GM21526 (cell line): ENCODE results near the gene POTEF.
"Not testable (repeated sequence)": the region's sequence is repeated elsewhere in the genome, so short reads cannot be mapped to it uniquely, and the experiment has no call there.

Experiments used
- ATAC-seq: cut with Tn5 transposase; IDR thresholded peaks from one replicate; pipeline ENCODE4 v1.9.1; 2021; ENCODE audit warnings: moderate library complexity; ENCODE audit not compliant: unreplicated experiment, low FRiP score

The POTEF gene

DNA sequence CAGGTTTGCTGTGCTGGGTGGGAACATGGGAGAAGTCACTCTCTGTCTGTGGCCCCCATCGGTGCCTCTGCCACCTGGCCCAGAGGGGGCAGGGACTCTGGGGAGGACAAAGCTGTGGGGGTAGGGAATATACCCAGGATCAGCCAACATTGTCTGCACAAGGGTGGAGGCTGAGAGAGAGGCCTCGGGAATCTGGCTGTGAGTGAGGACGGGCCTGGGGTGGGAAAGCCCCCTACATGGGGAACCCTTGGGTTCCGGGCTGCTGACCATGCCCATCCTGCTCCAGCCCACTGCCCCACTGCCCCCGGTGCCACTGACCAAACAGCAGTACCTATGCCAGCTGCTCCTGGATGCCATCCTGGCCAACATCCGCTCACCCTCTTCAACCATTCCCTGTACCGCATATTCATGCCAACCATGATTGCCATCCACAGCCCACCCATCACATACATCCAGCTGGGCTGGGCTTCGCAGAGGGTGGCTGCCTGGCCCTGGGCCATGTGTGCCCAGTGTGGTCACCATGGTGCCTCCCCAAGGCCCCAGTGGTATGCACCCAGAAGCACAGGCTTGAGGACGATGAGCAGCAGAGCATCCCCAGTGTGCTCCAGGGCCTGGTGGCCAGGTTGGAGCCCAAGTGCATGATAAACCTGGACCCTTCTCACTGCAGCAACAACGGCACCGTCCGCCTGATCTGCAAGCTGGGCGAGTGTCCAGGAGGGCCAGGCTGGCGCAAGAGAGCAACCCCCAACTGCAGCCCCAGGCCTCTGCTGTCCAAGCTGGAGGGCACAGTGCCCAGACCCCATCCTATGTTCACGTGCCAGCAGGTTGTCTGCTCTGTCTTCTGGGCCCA, 6.9 kb upstream of the POTEF start:
- ATAC-seq: no peak

DNA sequence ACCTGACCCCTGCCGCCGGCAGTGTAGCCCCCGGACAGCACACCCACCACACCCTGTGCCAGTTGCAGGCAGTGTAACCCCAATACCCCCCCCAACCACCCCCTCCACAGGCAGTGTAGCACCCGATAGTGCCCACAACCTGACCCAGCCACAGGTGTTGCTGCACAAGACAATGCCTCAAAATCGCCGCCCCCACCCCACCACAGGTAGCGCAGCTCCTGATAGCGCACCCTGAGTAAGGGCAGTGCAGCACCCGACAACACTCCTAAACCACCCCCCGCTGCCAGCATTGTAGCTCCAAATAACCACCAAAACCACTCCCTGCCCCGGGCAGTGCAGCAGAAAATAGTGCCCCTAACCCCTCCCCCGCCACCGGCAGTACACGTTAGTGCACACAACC, 558 bp downstream of the POTEF start:
- not testable (repeated sequence) for ATAC-seq

DNA sequence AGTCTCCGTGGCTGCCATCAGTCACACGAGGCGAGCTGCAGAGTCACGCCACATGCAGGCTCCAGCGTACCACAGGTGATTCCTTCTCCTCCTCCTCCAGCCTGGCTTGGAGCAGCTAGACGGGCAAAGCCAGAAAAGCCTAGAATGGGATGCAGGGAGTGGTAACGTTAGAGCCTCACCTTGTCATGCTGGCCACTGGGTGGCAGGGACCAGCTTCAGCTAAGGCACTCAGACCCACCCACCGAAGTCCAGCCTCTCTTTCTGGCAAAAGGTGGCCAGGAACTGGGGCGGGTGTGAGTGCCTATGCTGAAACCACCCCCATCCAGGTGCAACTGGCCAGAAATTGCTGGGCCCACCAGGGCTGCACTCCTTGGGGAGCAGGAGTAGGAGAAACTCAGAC, 1.3 kb downstream of the POTEF start:
- ATAC-seq: not testable (repeated sequence)

DNA sequence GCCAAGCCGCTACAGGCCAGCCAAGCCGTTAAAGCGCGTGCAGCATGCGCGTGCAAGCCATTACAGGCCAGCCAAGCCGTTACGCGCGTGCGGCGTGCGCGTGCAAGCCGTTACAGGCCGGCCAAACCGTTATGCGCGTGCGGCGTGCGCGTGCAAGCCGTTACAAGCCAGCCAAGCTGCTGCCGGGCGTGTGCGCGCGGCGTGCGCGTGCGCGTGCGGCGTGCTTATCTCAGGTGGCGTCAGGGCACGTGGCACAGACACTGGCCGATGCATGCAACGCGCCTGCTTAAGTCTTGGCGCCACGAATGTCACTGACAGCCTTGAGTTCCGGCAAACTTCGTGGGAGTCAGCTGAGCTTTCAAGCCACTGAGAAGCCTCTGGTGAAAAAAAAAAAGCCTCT, 8.1 kb downstream of the POTEF start:
- not testable (repeated sequence) for ATAC-seq

DNA sequence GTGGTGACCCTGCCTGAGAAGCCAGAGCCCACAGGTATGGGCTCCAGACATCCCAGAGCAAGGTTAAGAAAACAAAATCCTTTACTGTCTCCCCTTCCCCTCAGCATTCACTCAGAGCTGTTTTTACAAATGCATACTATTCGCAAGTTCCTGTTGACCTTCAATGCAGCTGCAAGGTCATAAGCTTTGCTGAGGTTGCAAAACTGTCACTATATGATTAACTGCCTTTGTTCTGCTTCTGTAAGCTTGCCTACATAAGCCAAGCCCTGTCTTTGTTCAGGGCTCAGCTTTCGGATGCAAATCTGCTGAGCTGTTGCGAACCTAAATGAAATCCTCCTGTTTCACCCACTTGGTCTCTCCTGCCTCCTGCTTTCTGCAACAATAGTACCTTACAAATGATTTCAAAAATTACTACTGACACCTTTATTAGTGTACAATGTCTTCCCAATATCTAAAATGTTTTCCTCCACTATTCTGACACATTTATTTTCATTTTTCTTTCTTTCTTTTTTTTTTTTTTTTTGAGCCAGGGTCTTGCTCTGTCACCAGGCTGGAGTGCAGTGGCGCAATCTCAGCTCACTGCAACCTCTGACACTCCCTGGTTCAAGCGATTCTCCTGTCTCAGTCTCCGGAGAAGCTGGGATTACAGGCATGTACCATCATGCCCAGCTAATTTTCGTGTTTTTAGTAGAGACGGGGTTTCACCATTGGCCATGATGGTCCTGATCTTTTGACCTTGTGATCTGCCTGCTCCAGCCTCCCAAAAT, 26.2 kb downstream of the POTEF start:
- ATAC-seq: not testable (repeated sequence)

DNA sequence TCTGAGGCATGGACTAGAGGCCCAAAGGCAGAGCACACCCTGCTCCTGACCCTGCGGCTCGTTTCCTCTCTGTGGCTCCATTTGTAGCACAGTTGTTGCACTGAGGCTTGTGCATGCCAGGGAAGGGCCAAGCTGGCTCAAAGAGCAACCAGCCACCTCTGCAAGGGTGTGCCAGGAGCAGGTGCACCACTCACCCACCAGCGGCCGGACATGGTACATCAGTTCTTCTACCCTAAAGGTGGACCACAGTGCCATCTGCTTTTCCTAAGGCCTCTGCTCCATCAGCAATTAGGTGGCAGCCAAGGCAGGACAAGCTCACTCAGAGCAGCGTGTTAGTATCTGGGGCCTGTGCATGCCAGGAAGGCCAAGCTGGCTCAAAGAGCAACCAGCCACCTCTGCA, 66.4 kb downstream of the POTEF start:
- not testable (repeated sequence) for ATAC-seq

DNA sequence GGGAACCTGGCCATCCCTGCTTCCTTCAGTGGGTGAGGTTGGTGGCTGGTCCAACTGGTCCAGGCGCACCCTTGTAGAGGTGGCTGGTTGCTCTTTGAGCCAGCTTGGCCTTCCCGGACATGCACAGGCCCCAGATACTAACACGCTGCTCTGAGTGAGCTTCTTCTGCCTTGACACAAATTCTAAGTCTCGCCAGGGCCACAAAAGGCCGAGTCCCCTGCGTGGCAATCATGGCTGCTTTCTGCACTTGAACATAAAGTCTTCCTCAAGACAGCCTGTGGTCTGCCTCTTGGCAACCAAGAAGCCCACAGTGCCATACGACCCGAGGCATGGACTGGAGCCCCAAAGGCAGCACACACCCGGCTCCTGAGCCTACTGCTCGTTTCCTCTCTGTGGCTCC, 69.0 kb downstream of the POTEF start:
- not testable (repeated sequence) for ATAC-seq

DNA sequence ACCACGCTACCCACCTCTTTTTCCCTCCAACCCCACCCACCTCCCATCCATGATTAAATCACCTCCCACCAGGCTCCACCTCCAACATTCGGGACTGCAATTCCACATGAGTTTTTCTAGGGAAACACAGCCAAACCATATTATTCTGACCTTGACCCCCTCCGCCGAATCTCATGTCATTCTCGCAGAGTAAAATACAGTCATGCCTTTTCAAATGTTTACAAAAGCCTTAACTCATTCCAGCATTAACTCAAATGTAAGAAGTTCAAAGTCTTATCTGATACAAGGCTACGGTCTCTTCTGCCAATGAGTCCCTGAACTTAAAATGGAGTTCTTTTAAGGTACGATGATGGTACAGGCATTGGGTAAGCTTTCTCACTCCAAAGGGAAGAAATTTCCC, 72.7 kb downstream of the POTEF start:
- ATAC-seq: not testable (repeated sequence)

DNA sequence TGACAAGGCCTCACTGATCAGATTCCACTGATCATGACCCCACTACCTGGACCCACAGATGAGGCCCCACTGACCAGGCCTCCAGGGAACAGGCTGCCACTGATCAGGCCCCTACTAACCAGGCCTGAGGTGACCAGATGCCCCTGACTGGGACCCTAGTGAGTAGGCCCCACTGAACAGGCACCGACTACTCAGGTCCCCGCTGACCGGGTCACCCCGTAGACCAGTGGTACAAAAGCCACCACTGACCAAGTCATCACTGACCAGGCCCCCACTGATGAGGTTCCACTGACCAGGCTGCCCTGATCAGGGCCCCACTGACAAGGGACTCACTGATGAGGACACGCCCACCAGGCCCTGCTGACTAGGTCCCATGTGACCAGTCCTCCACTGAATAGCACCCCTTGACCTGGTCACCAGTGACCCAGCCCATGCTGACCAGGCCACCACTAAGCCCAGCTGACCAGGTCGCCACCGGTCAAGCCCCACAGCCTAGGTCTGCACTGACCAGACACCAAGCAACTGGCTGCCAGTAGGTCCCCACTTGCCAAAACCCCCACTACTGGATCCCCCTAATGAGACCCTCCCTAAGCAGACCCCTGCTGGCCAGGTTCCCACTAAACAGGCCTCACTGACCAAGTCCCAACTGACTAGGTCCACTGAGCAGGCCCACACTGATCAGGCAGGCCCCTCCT, 75.7 kb downstream of the POTEF start:
- not testable (repeated sequence) for ATAC-seq

DNA sequence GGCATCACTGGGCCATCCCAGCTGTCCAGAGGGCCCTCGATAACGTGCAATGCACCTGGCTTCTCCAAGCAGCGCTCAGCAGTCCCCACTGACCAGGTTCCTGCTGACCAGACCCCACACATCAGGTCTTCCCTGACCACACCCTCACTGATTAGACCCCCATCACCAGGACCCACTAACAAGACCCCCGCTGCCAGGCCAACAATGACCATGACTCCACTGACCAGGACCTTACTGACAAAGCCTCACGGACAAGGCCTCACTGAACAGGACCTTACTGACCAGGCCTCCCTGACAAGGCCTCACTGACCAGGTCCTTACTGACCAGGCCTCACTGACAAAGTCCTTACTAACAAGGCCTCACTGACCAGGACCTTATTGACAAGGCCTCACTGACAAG, 76.6 kb downstream of the POTEF start:
- not testable (repeated sequence) for ATAC-seq

DNA sequence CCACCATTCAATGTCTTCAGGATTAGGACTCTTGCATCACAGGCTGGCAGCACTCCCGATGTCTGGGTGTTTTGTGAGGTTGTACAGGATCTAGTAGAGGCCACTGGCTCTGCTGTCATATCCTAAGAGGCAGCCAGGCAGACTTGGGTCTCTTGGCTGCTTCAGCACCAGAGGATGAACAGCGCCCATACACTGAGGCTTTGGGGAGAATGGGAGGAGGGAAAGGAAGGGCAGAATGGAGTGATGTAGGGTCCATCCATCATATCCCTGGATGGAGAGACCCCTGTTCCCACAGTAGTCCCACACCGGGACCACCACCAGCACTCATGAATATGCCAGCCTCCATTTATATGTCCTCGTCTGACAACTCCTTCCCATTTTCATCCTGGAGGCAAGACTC, 80.6 kb downstream of the POTEF start:
- ATAC-seq: not testable (repeated sequence)

DNA sequence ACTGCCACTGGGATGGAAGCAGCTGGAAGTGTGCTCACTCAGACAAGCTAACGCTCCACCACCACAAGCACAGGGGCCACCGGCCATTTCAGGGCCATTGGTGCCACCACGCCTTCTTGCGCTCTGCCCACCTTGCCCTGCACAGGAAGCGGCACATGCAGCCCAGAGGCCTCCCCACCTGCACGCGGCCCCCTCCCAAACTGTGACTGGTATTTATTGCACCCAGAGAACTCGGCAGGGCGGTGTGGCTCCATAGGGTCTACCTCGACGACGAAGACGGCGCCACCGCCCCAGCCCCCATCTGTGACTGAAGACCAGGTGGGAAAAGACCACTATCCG, 90.8 kb downstream of the POTEF start:
- ATAC-seq: not testable (repeated sequence)

DNA sequence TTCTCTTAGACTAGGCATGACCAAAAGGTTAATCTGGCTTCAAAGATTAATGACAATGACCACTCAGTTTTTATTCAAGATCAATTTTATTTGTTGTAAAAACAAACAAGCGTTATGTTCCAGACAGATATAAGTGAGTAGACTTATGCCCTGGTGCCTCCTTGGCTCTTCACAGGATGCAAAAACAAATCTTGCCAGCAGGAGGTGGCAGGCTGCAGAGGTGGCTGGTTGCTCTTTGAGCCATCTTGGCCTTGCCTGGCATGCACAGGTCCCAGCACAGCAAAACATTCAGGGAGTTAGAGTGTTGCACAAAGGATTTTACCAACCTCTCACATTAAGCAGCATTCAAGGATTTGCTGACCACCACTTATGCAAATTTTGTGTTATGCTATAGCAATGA, 103.1 kb downstream of the POTEF start:
- not testable (repeated sequence) for ATAC-seq
